Measurements from ENCODE around the gene RAB35.

Gene RAB35

GRCh38 chr12:120132054-120132836 lies 15.7 kb upstream of the RAB35 start:
- no peak for DNase-seq

- DNase-seq, result no peak
These were observed 14.6 kb upstream of the RAB35 start for GRCh38 chr12:120131116-120131515.

- DNase-seq, result no peak
These were observed 13.5 kb upstream of the RAB35 start for GRCh38 chr12:120130011-120130410.

- no peak for DNase-seq
These were observed 10.1 kb upstream of the RAB35 start for GRCh38 chr12:120126635-120127005.

GRCh38 chr12:120125792-120126634 lies 9.5 kb upstream of the RAB35 start:
- DNase-seq, result no peak

GRCh38 chr12:120125029-120125428 lies 8.5 kb upstream of the RAB35 start:
- no peak for DNase-seq

GRCh38 chr12:120121766-120122293 lies 5.3 kb upstream of the RAB35 start:
- no peak for DNase-seq

GRCh38 chr12:120121343-120121742 lies 4.8 kb upstream of the RAB35 start:
- DNase-seq, result no peak

GRCh38 chr12:120119271-120119973 lies 2.9 kb upstream of the RAB35 start:
- DNase-seq, result no peak

GRCh38 chr12:120118321-120119061 lies 1.9 kb upstream of the RAB35 start:
- no peak for DNase-seq

- no peak for DNase-seq
These were observed 1.4 kb upstream of the RAB35 start for GRCh38 chr12:120117961-120118320.

- DNase-seq, result peak; percentile 96
These were observed 469 bp upstream of the RAB35 start for GRCh38 chr12:120116792-120117651.

- DNase-seq, result no peak
These were observed 687 bp downstream of the RAB35 start for GRCh38 chr12:120115692-120116440.

- no peak for DNase-seq
These were observed 1.5 kb downstream of the RAB35 start for GRCh38 chr12:120115066-120115465.

GRCh38 chr12:120110550-120111501 lies 5.7 kb downstream of the RAB35 start:
- no peak for DNase-seq

GRCh38 chr12:120109570-120110267 lies 6.8 kb downstream of the RAB35 start:
- no peak for DNase-seq

GRCh38 chr12:120106151-120106550 lies 10.4 kb downstream of the RAB35 start:
- no peak for DNase-seq

GRCh38 chr12:120103371-120103770 lies 13.2 kb downstream of the RAB35 start:
- no peak for DNase-seq

- DNase-seq, result no peak
These were observed 13.6 kb downstream of the RAB35 start for GRCh38 chr12:120103044-120103338.
